OCI-LY3 (cell line): ENCODE data around the gene TCF3.
"Not testable (repeated sequence)": the region's sequence is repeated elsewhere in the genome, so short reads cannot be mapped to it uniquely, and the experiment has no call there.

Experiments
- H2AFZ ChIP-seq: fragments of 200-600, 300-600 bp; shearing (Covaris generic); 2 replicates; pipeline ENCODE4 v1.6.0; 2014; ENCODE audit warnings: antibody characterized with exemption, low read depth, low read length
- H3K27ac ChIP-seq: fragments of 200-600, 300-600 bp; sonication (generic); 2 replicates; pipeline ENCODE4 v1.5.1; 2014; ENCODE audit warnings: mild to moderate bottlenecking, low read length, moderate library complexity, mixed read lengths
- H3K27me3 ChIP-seq: fragments of 200-600, 300-600 bp; sonication (generic); 2 replicates; pipeline ENCODE4 v1.6.1; 2014; ENCODE audit warnings: low read depth, low read length, mixed read lengths
- H3K36me3 ChIP-seq: fragments of 200-600, 300-600 bp; sonication (generic); replicated peaks from 2 replicates; pipeline ENCODE3; 2014; ENCODE audit warnings: low read depth, low read length, mixed read lengths
- H3K4me1 ChIP-seq: fragments of 300-600, 200-600 bp; sonication (generic); 2 replicates; pipeline ENCODE4 v1.6.1; 2014; ENCODE audit warnings: low read length, mixed read lengths
- H3K4me2 ChIP-seq: fragments of 200-600, 300-600 bp; sonication (generic); 2 replicates; pipeline ENCODE4 v1.6.1; 2014; ENCODE audit warnings: low read length, mixed read lengths
- H3K4me3 ChIP-seq: fragments of 300-600, 200-600 bp; sonication (generic); 2 replicates; pipeline ENCODE4 v1.5.1; 2014; ENCODE audit warnings: antibody characterized with exemption, mild to moderate bottlenecking, low read length, moderate library complexity
- H3K79me2 ChIP-seq: fragments of 300-600, 200-600 bp; shearing (Covaris generic); 2 replicates; pipeline ENCODE4 v1.6.1; 2014; ENCODE audit warnings: mild to moderate bottlenecking, low read length, mixed read lengths
- H3K9ac ChIP-seq: fragments of 300-600, 200-600 bp; shearing (Covaris generic); 2 replicates; pipeline ENCODE4 v1.6.0; 2014; ENCODE audit warnings: mild to moderate bottlenecking, low read length, moderate library complexity
- H3K9me3 ChIP-seq: fragments of 200-600, 300-600 bp; shearing (Covaris generic); 2 replicates; pipeline ENCODE4 v1.6.1; 2014; ENCODE audit warnings: low read length, mixed read lengths; ENCODE audit not compliant: insufficient read depth
- H4K20me1 ChIP-seq: fragments of 200-600, 300-600 bp; sonication (generic); 2 replicates; pipeline ENCODE4 v1.6.1; 2016; ENCODE audit warnings: low read length, mixed read lengths; ENCODE audit not compliant: insufficient read depth
- CTCF ChIP-seq: fragments of 200-600, 300-600 bp; sonication (generic); IDR thresholded peaks from 2 replicates; pipeline ENCODE4 v1.5.1; 2014; ENCODE audit warnings: antibody characterized with exemption, low read length, low read depth
- EZH2phosphoT487 ChIP-seq: fragments of 200-600 bp; shearing (Covaris generic); IDR thresholded peaks from 2 replicates; pipeline ENCODE4 v1.6.1; 2018; ENCODE audit warnings: antibody characterized with exemption, mixed run types, low read depth

TCF3 gene

GRCh38 chr19:1645299-1645698, 7.1 kb downstream of the TCF3 start:
- Histone ChIP-seq H4K20me1 (peaks cover 81% of the 10 kb centered on the region), H3K9me3 (no peaks in the 10 kb centered on the region), H3K27ac (no peak overlapping the region), H3K36me3 (peaks cover 72% of the 10 kb centered on the region), H2AFZ (no peak overlapping the region), H3K27me3 (no peaks in the 10 kb centered on the region), H3K4me1 (peaks cover 25% of the 10 kb centered on the region), H3K4me2 (no peak overlapping the region), H3K9ac (no peak overlapping the region), H3K79me2 (peaks cover 99% of the 10 kb centered on the region), H3K4me3 (no peak overlapping the region)
- TF ChIP-seq CTCF = no peak
- no peak for TF ChIP-seq EZH2phosphoT487

- Histone ChIP-seq H3K9ac (no peak overlapping the region), H3K79me2 (peaks cover 99% of the 10 kb centered on the region), H3K36me3 (peaks cover 71% of the 10 kb centered on the region), H4K20me1 (peaks cover 80% of the 10 kb centered on the region), H2AFZ (no peak overlapping the region), H3K9me3 (no peaks in the 10 kb centered on the region), H3K27me3 (no peaks in the 10 kb centered on the region), H3K27ac (no peak overlapping the region), H3K4me1 (peaks cover 13% of the 10 kb centered on the region), H3K4me2 (no peak overlapping the region), H3K4me3 (no peak overlapping the region)
- TF ChIP-seq CTCF (no peak), EZH2phosphoT487 (no peak)
These were observed 8.3 kb downstream of the TCF3 start for GRCh38 chr19:1644070-1644469.

GRCh38 chr19:1640893-1641448, 11.4 kb downstream of the TCF3 start:
- H3K36me3 ChIP-seq = peaks cover 74% of the 10 kb centered on the region
- H3K4me2 ChIP-seq = not testable (repeated sequence)

GRCh38 chr19:1636325-1637236, 15.8 kb downstream of the TCF3 start:
- no peaks in the 10 kb centered on the region for H3K4me1 ChIP-seq
- H3K27me3 ChIP-seq = no peaks in the 10 kb centered on the region
- H3K9ac ChIP-seq = no peak overlapping the region
- H3K4me2 ChIP-seq = no peak overlapping the region
- peaks cover 77% of the 10 kb centered on the region for H3K36me3 ChIP-seq
- no peak overlapping the region for H3K27ac ChIP-seq
- H3K9me3 ChIP-seq = no peaks in the 10 kb centered on the region
- H2AFZ ChIP-seq = no peak overlapping the region
- H3K79me2 ChIP-seq = peaks cover 98% of the 10 kb centered on the region
- H3K4me3 ChIP-seq = no peak overlapping the region
- no peak for TF ChIP-seq CTCF
- TF ChIP-seq EZH2phosphoT487 = no peak
- peaks cover 87% of the 10 kb centered on the region for H4K20me1 ChIP-seq

More at GRCh38 chr19:1640893-1641448, 11.4 kb downstream of the TCF3 start:
- Histone ChIP-seq H4K20me1 (peaks cover 81% of the 10 kb centered on the region), H3K79me2 (peaks cover 99% of the 10 kb centered on the region)
- H3K9ac ChIP-seq, H3K27ac ChIP-seq, H2AFZ ChIP-seq, H3K4me3 ChIP-seq, H3K4me1 ChIP-seq, H3K9me3 ChIP-seq, H3K27me3 ChIP-seq: not testable (repeated sequence)
